GM20000 (cell line): ENCODE data around the gene GLRA1.

Experiments
- DNase-seq: peaks from one replicate; pipeline ENCODE4 v3.0.0; 2012; ENCODE audit warnings: low spot score
- CTCF ChIP-seq: IDR thresholded peaks from 2 replicates; pipeline ENCODE4 v1.5.1; 2012; ENCODE audit warnings: mild to moderate bottlenecking, control low read depth; ENCODE audit errors: extremely low read depth, missing control alignments

GLRA1 gene

GRCh38 chr5:151886546-151887275 lies 37.9 kb downstream of the GLRA1 start:
- TF ChIP-seq CTCF: no peak
- DNase-seq: no peak

GRCh38 chr5:151885138-151885908 lies 39.3 kb downstream of the GLRA1 start:
- no peak for TF ChIP-seq CTCF
- DNase-seq: no peak

- DNase-seq: no peak
- no peak for TF ChIP-seq CTCF
Measured at GRCh38 chr5:151881621-151882225, 42.9 kb downstream of the GLRA1 start.

- TF ChIP-seq CTCF: no peak
- DNase-seq: no peak
Measured at GRCh38 chr5:151880324-151880723, 44.3 kb downstream of the GLRA1 start.

GRCh38 chr5:151873701-151874100 lies 51.0 kb downstream of the GLRA1 start:
- no peak for TF ChIP-seq CTCF
- DNase-seq: no peak

GRCh38 chr5:151872701-151873100 lies 52.0 kb downstream of the GLRA1 start:
- no peak for TF ChIP-seq CTCF

GRCh38 chr5:151870820-151871219 lies 53.8 kb downstream of the GLRA1 start:
- DNase-seq: no peak
- TF ChIP-seq CTCF: no peak

More at GRCh38 chr5:151872701-151873100, 52.0 kb downstream of the GLRA1 start:
- DNase-seq: no peak
